ENCODE data around the gene ATP1A3.
"Not testable (repeated sequence)": the region's sequence is repeated elsewhere in the genome, so short reads cannot be mapped to it uniquely, and the experiment has no call there.

Gene ATP1A3

GRCh38 chr19:41993612-41994483 is at the start of gene ATP1A3:
Gene ATP1A3, minus strand, starts transcription at chr19:41994230. Its CDS starts 154 bp downstream, at chr19:41994076.
- peak; percentile 55 for DNase-seq

GRCh38 chr19:42042455-42043170 is 48.6 kb upstream of the ATP1A3 start:
- no peak for DNase-seq

GRCh38 chr19:42040491-42040890 is 46.5 kb upstream of the ATP1A3 start:
- DNase-seq: not testable (repeated sequence)

- DNase-seq: no peak
These were observed 46.0 kb upstream of the ATP1A3 start for GRCh38 chr19:42040031-42040430.

- DNase-seq: peak; percentile 82
These were observed 44.6 kb upstream of the ATP1A3 start for GRCh38 chr19:42038666-42039065.

- no peak for DNase-seq
These were observed 43.6 kb upstream of the ATP1A3 start for GRCh38 chr19:42037649-42038048.

GRCh38 chr19:42034640-42035391 is 40.8 kb upstream of the ATP1A3 start:
- peak; percentile 67 for DNase-seq

- no peak for DNase-seq
These were observed 39.4 kb upstream of the ATP1A3 start for GRCh38 chr19:42033413-42033812.

- peak; percentile 85 for DNase-seq
These were observed 38.4 kb upstream of the ATP1A3 start for GRCh38 chr19:42032431-42032830.

- DNase-seq: no peak
These were observed 36.8 kb upstream of the ATP1A3 start for GRCh38 chr19:42030645-42031440.

- DNase-seq: no peak
These were observed 34.5 kb upstream of the ATP1A3 start for GRCh38 chr19:42028304-42029216.

GRCh38 chr19:42024622-42025111 is 30.6 kb upstream of the ATP1A3 start:
- DNase-seq: no peak

- DNase-seq: no peak
These were observed 29.9 kb upstream of the ATP1A3 start for GRCh38 chr19:42023943-42024260.

- DNase-seq: no peak
These were observed 29.3 kb upstream of the ATP1A3 start for GRCh38 chr19:42023121-42023942.

GRCh38 chr19:42022616-42023015 is 28.6 kb upstream of the ATP1A3 start:
- DNase-seq: no peak

- no peak for DNase-seq
These were observed 27.2 kb upstream of the ATP1A3 start for GRCh38 chr19:42021185-42021584.

GRCh38 chr19:42018503-42019193 is 24.6 kb upstream of the ATP1A3 start:
- no peak for DNase-seq

GRCh38 chr19:42017040-42017439 is 23.0 kb upstream of the ATP1A3 start:
- DNase-seq: no peak

GRCh38 chr19:42012747-42013146 is 18.7 kb upstream of the ATP1A3 start:
- DNase-seq: not testable (repeated sequence)

All from NCI-H2029 (cell line).